SK-N-SH (cell line): ENCODE data around the gene PLCZ1. TPM values are rescaled to one million over a fixed set of nuclear protein-coding genes. Genes with fewer than 3 reads are reported as not detected.

Source experiments
- CTCF ChIA-PET: fragments of 300-600, 350-600 bp; formaldehyde crosslinking; extraction: SDS; loops from one replicate; lab custom pipeline; 2021; lab: Yijun Ruan, JAX
- POLR2A ChIA-PET: fragments of 350-600 bp; sonication (Branson Sonifier 250); formaldehyde crosslinking; extraction: SDS; loops from one replicate; lab custom pipeline; 2020; ENCODE audit warnings: antibody characterized with exemption, inconsistent platforms; lab: Yijun Ruan, JAX
- DNase-seq: peaks from one replicate; pipeline ENCODE4 v3.0.0; 2012
- H2AFZ ChIP-seq: fragments of 200-600 bp; sonication (generic); 2 replicates; pipeline ENCODE4 v1.8.1; 2016; ENCODE audit warnings: antibody characterized with exemption, mild to moderate bottlenecking, low read depth
- H3F3A ChIP-seq: fragments of 200-600 bp; sonication (generic); replicated peaks from 2 replicates; pipeline ENCODE3; 2016; ENCODE audit warnings: antibody characterized with exemption, mild to moderate bottlenecking; ENCODE audit not compliant: insufficient read depth
- H3K27ac ChIP-seq, 2 experiments: fragments of 200-500 bp in 1 of 2; fragments of 200-600 bp in 1 of 2; sonication (Bioruptor generic) in 1 of 2; sonication (generic), shearing (Covaris generic) in 1 of 2; 2 replicates each; pipeline versions ENCODE4 v1.5.1 to v1.6.1; 2014 to 2016; ENCODE audit warnings: low read depth in 2 of 2, inconsistent platforms in 1 of 2, low read length in 1 of 2, mild to moderate bottlenecking in 1 of 2, mixed read lengths in 1 of 2
- H3K27me3 ChIP-seq: fragments of 200-600 bp; sonication (generic), shearing (Covaris generic); 2 replicates; pipeline ENCODE4 v1.6.1; 2016; ENCODE audit warnings: mixed run types; ENCODE audit not compliant: insufficient read depth
- H3K36me3 ChIP-seq, 2 experiments: fragments of 200-500 bp in 1 of 2; fragments of 200-600 bp in 1 of 2; sonication (Bioruptor generic) in 1 of 2; sonication (generic) in 1 of 2; replicated peaks in 1 of 2; 2 replicates each; pipeline versions ENCODE3 to v1.5.1; 2014 to 2016; ENCODE audit warnings: low read length in 1 of 2, mild to moderate bottlenecking in 1 of 2; ENCODE audit not compliant: insufficient read depth in 2 of 2, control insufficient read depth in 1 of 2
- H3K4me1 ChIP-seq, 2 experiments: fragments of 200-500 bp in 1 of 2; fragments of 200-600 bp in 1 of 2; sonication (Bioruptor generic) in 1 of 2; sonication (generic), shearing (Covaris generic) in 1 of 2; 2 replicates each; pipeline versions ENCODE4 v1.5.1 to v1.6.1; 2014 to 2016; ENCODE audit warnings: low read depth in 1 of 2, low read length in 1 of 2, mixed run types in 1 of 2; ENCODE audit not compliant: insufficient read depth in 2 of 2, control insufficient read depth in 1 of 2
- H3K4me2 ChIP-seq: fragments of 200-600 bp; sonication (generic), shearing (Covaris generic); 2 replicates; pipeline ENCODE4 v1.6.1; 2017; ENCODE audit warnings: mixed run types
- H3K4me3 ChIP-seq, 2 experiments: fragments of 200-500 bp in 1 of 2; fragments of 200-600 bp in 1 of 2; sonication (Bioruptor generic) in 1 of 2; sonication (generic), shearing (Covaris generic) in 1 of 2; 2 replicates each; pipeline versions ENCODE4 v1.5.1 to v1.8.1; 2014 to 2016; ENCODE audit warnings: low read depth in 2 of 2, inconsistent platforms in 1 of 2, low read length in 1 of 2, mild to moderate bottlenecking in 1 of 2, mixed read lengths in 1 of 2, moderate library complexity in 1 of 2
- H3K79me2 ChIP-seq: fragments of 200-600 bp; sonication (generic); 2 replicates; pipeline ENCODE4 v1.8.1; 2017; ENCODE audit warnings: mild to moderate bottlenecking; ENCODE audit not compliant: insufficient read depth
- H3K9ac ChIP-seq: fragments of 200-600 bp; sonication (generic); 2 replicates; pipeline ENCODE4 v1.6.1; 2017; ENCODE audit warnings: mixed run types
- H3K9me2 ChIP-seq: fragments of 200-600 bp; sonication (generic); 2 replicates; pipeline ENCODE4 v1.6.1; 2017; ENCODE audit warnings: mixed run types
- H3K9me3 ChIP-seq: fragments of 200-600 bp; sonication (generic); 2 replicates; pipeline ENCODE4 v1.6.1; 2017; ENCODE audit warnings: mixed run types, mild to moderate bottlenecking, moderate library complexity
- H4K20me1 ChIP-seq: fragments of 200-600 bp; sonication (generic); 2 replicates; pipeline ENCODE4 v1.6.1; 2017; ENCODE audit warnings: mild to moderate bottlenecking, mixed run types; ENCODE audit not compliant: insufficient read depth
- CHD2 ChIP-seq: fragments of 150-350 bp; IDR thresholded peaks from 2 replicates; pipeline ENCODE4 v1.6.1; 2018; ENCODE audit warnings: low read length; ENCODE audit not compliant: partially characterized antibody
- CTCF ChIP-seq: fragments of 200-600 bp; sonication (generic); IDR thresholded peaks from 2 replicates; pipeline ENCODE4 v1.6.1; 2017; ENCODE audit warnings: antibody characterized with exemption, mild to moderate bottlenecking, moderate library complexity
- ELF1 ChIP-seq: IDR thresholded peaks from 2 replicates; pipeline ENCODE4 v1.4.0; 2012
- EP300 ChIP-seq, 2 experiments: IDR thresholded peaks; 2 replicates each; pipeline versions ENCODE4 v1.4.0 to v1.6.1; 2012; ENCODE audit warnings: borderline replicate concordance in 1 of 2, low read depth in 1 of 2, low read length in 1 of 2
- FOSL2 ChIP-seq: IDR thresholded peaks from 2 replicates; pipeline ENCODE4 v1.4.0; 2012; ENCODE audit warnings: low read depth, mild to moderate bottlenecking, moderate library complexity, borderline replicate concordance
- FOXJ3 ChIP-seq: sonication (generic); formaldehyde crosslinking; IDR thresholded peaks from 2 replicates; pipeline ENCODE4 v1.5.1; 2020; ENCODE audit warnings: mild to moderate bottlenecking, missing genetic modification reagents
- GATA2 ChIP-seq: sonication (generic); formaldehyde crosslinking; IDR thresholded peaks from 2 replicates; pipeline ENCODE4 v1.5.0; 2020; ENCODE audit warnings: mild to moderate bottlenecking, missing genetic modification reagents
- JUND ChIP-seq: IDR thresholded peaks from 2 replicates; pipeline ENCODE4 v1.4.0; 2012
- MAX ChIP-seq: IDR thresholded peaks from 2 replicates; pipeline ENCODE4 v1.4.0; 2012; ENCODE audit warnings: low read depth
- MEF2A ChIP-seq: IDR thresholded peaks from 2 replicates; pipeline ENCODE4 v1.4.0; 2012; ENCODE audit warnings: low read depth, borderline replicate concordance
- MXI1 ChIP-seq: IDR thresholded peaks from 2 replicates; pipeline ENCODE4 v1.6.1; 2012; ENCODE audit warnings: mild to moderate bottlenecking, low read depth, low read length, improper control_type of control experiment
- NFIC ChIP-seq: IDR thresholded peaks from 2 replicates; pipeline ENCODE4 v1.4.0; 2012; ENCODE audit warnings: borderline replicate concordance
- NRF1 ChIP-seq: IDR thresholded peaks from 2 replicates; pipeline ENCODE4 v1.6.1; 2012; ENCODE audit warnings: low read depth, mild to moderate bottlenecking, low read length
- PBX3 ChIP-seq: IDR thresholded peaks from 2 replicates; pipeline ENCODE4; 2012
- POLR2AphosphoS5 ChIP-seq: IDR thresholded peaks from 2 replicates; pipeline ENCODE4 v1.6.1; 2012; ENCODE audit warnings: low read depth, low read length
- RAD21 ChIP-seq: IDR thresholded peaks from 2 replicates; pipeline ENCODE4 v1.6.1; 2012; ENCODE audit warnings: mild to moderate bottlenecking, low read length
- RFX5 ChIP-seq: IDR thresholded peaks from 2 replicates; pipeline ENCODE4 v1.6.1; 2012; ENCODE audit warnings: mild to moderate bottlenecking, improper control_type of control experiment, low read length
- RXRA ChIP-seq: IDR thresholded peaks from 2 replicates; pipeline ENCODE4 v1.4.0; 2012; ENCODE audit warnings: low read depth, mild to moderate bottlenecking, borderline replicate concordance
- SIN3A ChIP-seq: IDR thresholded peaks from 2 replicates; pipeline ENCODE4 v1.6.1; 2012; ENCODE audit warnings: low read depth, mild to moderate bottlenecking, low read length, moderate library complexity, borderline replicate concordance
- SMC3 ChIP-seq: IDR thresholded peaks from 2 replicates; pipeline ENCODE4 v1.6.1; 2012; ENCODE audit warnings: low read depth, low read length, improper control_type of control experiment
- TCF12 ChIP-seq: IDR thresholded peaks from 2 replicates; pipeline ENCODE4 v1.4.0; 2012
- TEAD4 ChIP-seq: IDR thresholded peaks from 2 replicates; pipeline ENCODE4 v1.4.0; 2012; ENCODE audit warnings: mild to moderate bottlenecking, borderline replicate concordance; ENCODE audit not compliant: insufficient read depth
- USF2 ChIP-seq: fragments of 150-350 bp; IDR thresholded peaks from 2 replicates; pipeline ENCODE4 v1.6.1; 2017; ENCODE audit warnings: antibody characterized with exemption, low read length, low read depth, borderline replicate concordance
- YY1 ChIP-seq: IDR thresholded peaks from 2 replicates; pipeline ENCODE4 v1.4.0; 2012; ENCODE audit warnings: low read depth, mild to moderate bottlenecking
- ZBTB33 ChIP-seq: IDR thresholded peaks from 2 replicates; pipeline ENCODE4 v1.4.0; 2012; ENCODE audit warnings: low read depth, borderline replicate concordance
- WGBS: methylation state at CpG from one replicate; pipeline ENCODE4 v1.1.6; 2017; ENCODE audit warnings: low lambda C conversion rate; 5-methylcytosine and 5-hydroxymethylcytosine counted together
- polyA plus RNA-seq, 3 experiments: library from polyadenylated mRNA; depleted of rRNA; stranded (reverse); fragments of >200 nt; gene quantifications; 2 replicates each; pipeline ENCODE4 v1.2.3, GENCODE V29; 2012

Gene PLCZ1
- polyA plus RNA-seq, 1 of the 3 experiments (the other 2 are of a cell fraction), result 0.15 TPM

GRCh38 chr12:18690653-18691052, 47.2 kb downstream of the PLCZ1 start:
- H2AFZ ChIP-seq, result no peak overlapping the region
- H3K4me3 ChIP-seq, result no peak overlapping the region
- no peaks in the 10 kb centered on the region for H3K36me3 ChIP-seq
- no peaks in the 10 kb centered on the region for H3K9me2 ChIP-seq
- CTCF ChIA-PET, result no interaction called here
- no peaks in the 10 kb centered on the region for H3K27me3 ChIP-seq
- no peak overlapping the region for H3K4me2 ChIP-seq
- no peak for DNase-seq
- no peak for TF ChIP-seq MXI1
- peak; percentile 65; the same call in 1 of the 2 replicates for TF ChIP-seq FOSL2
- no peak for TF ChIP-seq SMC3
- no peak for TF ChIP-seq RXRA
- no peak for TF ChIP-seq NRF1
- no peak for TF ChIP-seq PBX3
- no peak for TF ChIP-seq FOXJ3
- 0 out of 2 replicates have a peak, but pooled peaks have one; percentile 12 for TF ChIP-seq NFIC
- no peak for TF ChIP-seq CTCF
- 0 out of 2 replicates have a peak, but pooled peaks have one; percentile 29 for TF ChIP-seq MAX
- TF ChIP-seq ELF1, result no peak
- no peak for TF ChIP-seq ZBTB33
- no peak for TF ChIP-seq USF2
- no peak for TF ChIP-seq POLR2AphosphoS5
- no peak for TF ChIP-seq RAD21
- TF ChIP-seq RFX5, result no peak
- no peak for TF ChIP-seq TEAD4
- no peak for TF ChIP-seq GATA2 (CRISPR knock-in tag)
- TF ChIP-seq YY1, result no peak
- no peak for TF ChIP-seq CHD2
- peak; percentile 78 for TF ChIP-seq MEF2A
- TF ChIP-seq TCF12, result peak; percentile 50
- peak in 1 of 2 experiments; percentile 26; a peak in 1 of 4 replicates for TF ChIP-seq EP300 (IDR thresholded peaks at IDR 0.05; ENCODE audit: borderline replicate concordance in 1 of 2, low read depth in 1 of 2, low read length in 1 of 2)
- peak; percentile 61 for TF ChIP-seq JUND
- TF ChIP-seq SIN3A, result no peak
- no peaks in the 10 kb centered on the region for H4K20me1 ChIP-seq
- peaks cover 3% of the 10 kb centered on the region for H3F3A ChIP-seq
- POLR2A ChIA-PET, result no interaction called here
- no peaks in the 10 kb centered on the region for H3K79me2 ChIP-seq
- peak overlapping the region in 1 of 2 experiments; percentile 45; a peak in 2 of 4 replicates for H3K27ac ChIP-seq
- no peaks in the 10 kb centered on the region for H3K9me3 ChIP-seq
- WGBS, result 19% methylated on average over 4 of the region's 4 CpGs
- H3K9ac ChIP-seq, result no peak overlapping the region
- no peaks in the 10 kb centered on the region for H3K4me1 ChIP-seq
